ENCODE data around the gene GLTPD2.

GRCh38 chr17:4818276-4818675 lies 29.5 kb downstream of the GLTPD2 start:
- TF ChIP-seq CTCF (conservative IDR thresholded peaks at IDR 0.05; ENCODE audit: low read depth, low read length) = no peak
- TF ChIP-seq EZH2 (IDR thresholded peaks at IDR 0.05; ENCODE audit: borderline replicate concordance, low read depth, low read length, poor library complexity, severe bottlenecking) = no peak

Data from A673 (cell line).